Measurements from ENCODE around the gene ZKSCAN4.
A peak's percentile ranks its signal among the peaks of the same experiment; 100 is the strongest.

Gene ZKSCAN4

DNA sequence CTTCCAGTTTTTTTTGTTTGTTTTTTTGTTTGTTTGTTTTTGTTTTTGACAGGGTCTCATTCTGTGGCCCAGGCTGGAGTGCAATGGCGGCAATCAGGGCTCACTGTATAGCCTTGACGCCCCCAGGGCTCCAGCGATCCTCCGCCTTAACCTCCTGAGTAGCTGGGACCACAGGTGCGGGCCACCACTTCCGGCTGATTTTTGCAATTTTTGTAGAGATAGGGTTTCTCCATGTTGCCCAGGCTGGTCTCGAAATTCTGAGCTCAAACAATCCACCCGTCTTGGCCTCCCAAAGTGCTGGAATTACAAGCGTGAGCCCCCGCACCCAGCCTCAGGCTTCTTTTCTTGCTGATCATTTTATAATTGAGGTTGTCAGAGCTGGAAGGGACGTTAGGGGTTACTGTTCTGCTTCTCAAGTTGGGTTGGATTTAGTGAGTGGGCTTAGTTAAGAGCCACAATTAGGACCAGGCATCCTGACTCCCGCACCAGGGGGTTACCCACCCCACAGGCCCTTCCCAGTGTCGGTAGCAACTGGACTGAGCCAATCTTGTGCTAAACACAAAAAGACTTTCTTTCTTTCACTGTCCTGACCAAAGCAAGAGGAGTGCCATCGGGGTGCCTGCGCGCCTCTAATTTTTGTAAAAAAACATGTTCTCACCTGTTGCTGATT lies 40.1 kb downstream of the ZKSCAN4 start:
- FAIRE-seq (peak; percentile 33), DNase-seq (ENCODE audit: insufficient read length, low spot score) (no peak)

DNA sequence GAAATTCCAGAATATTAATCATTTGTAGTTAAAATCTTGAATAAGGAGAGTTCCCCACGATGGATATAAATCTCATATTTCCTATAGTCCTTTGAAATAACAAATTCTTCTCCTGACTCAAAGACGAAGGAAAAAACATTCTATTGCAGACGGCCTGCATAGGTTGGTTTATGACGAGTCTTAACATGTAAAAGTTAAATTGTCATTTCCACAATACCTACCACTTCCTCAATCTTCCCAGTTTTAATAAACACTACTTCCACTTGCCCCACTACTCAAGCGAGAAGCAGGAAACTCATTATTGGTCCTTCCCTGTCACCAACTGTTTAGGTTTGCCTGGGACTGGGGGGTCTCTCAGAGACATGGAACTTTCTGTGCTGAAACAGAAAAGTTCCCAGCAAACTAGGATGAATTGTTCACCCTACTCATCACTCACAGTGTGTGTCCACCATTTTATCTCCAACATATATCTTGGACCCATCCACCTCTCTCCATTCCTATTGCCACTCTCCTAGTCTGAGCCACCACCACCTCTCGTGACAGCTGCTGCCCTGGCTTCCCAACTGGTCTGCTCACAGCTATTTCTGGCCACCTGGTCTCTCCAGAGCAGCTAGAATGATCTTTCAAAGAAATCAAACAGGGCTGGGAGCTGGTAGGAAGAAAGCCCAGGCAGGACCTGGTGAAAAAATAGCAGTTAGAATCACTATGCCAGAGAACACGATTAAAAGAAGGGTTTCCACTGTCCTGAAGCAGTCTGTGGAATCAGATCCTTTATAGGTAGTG lies 42.1 kb downstream of the ZKSCAN4 start:
- FAIRE-seq (peak; percentile 63), DNase-seq (ENCODE audit: insufficient read length, low spot score) (no peak)

- FAIRE-seq (no peak), DNase-seq (ENCODE audit: insufficient read length, low spot score) (no peak)
These were observed 43.9 kb downstream of the ZKSCAN4 start for GRCh38 chr6:28208111-28208659.

GRCh38 chr6:28207510-28208110 lies 44.5 kb downstream of the ZKSCAN4 start:
- DNase-seq (ENCODE audit: insufficient read length, low spot score) (peak; percentile 17), FAIRE-seq (peak; percentile 79)

GRCh38 chr6:28206928-28207509 lies 45.0 kb downstream of the ZKSCAN4 start:
- DNase-seq (ENCODE audit: insufficient read length, low spot score), result no peak
- FAIRE-seq, result peak; percentile 57

DNA sequence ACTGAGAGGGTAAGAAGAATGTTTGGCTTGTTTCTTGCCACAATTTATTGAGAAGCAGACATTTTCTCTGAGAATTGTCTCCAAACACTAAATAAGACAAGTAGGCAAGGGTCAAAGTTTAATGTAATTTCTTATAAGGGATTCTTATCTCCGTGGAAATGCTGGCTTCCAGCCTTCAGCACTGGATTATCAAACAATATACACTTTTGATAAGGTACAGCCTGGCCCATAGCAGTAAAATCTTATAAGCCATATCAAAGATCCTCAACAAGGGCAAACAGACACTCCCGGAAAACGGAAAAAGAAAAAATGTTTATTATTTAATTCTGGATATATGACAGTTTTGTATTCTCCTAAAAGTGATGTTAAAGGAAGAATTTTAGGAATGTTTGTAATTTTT lies 45.5 kb downstream of the ZKSCAN4 start:
- FAIRE-seq (no peak), DNase-seq (ENCODE audit: insufficient read length, low spot score) (no peak)

DNA sequence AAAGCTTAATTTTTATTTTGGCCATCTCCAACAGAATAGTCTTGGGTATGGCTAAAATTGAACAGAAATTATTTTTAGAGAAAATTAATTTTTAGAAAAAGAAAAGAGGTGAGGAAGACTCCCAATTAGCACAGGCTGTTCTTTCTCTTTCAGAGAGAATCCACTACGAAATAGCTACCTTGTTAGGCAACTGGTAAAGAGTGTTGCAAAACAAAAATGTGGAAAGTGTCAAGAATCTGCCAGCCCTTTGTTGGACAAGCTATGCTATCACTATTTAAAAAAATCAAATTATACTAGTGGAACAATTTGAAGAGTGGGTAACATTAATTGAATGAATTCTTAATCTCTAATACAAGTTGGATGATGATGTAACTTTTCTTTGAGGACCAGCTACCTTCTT lies 46.2 kb downstream of the ZKSCAN4 start:
- FAIRE-seq, result no peak
- DNase-seq (ENCODE audit: insufficient read length, low spot score), result no peak

GRCh38 chr6:28203201-28203600 lies 48.9 kb downstream of the ZKSCAN4 start:
- DNase-seq (ENCODE audit: insufficient read length, low spot score), result no peak
- FAIRE-seq, result no peak

DNA sequence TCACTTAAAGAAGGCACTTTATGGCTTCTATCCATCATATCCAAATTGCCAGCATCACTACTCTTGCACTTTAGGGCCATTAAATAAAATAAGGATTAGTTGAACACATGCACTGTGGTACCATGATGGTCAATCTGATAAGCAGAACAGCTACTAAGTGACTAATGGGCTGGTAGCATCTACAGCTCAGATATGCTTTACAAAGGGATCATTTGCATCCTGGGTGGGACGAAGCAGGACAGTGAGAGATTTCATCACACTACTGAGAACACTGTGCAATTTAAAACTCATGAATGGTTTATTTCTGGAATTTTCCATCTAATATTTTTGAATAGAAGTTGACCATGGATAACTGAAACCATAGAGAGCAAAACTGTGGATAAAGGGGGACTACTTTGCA lies 52.0 kb downstream of the ZKSCAN4 start:
- DNase-seq (ENCODE audit: insufficient read length, low spot score) (no peak), FAIRE-seq (no peak)
